H54 (cell line): Measurements from ENCODE around the gene LIMCH1.

ENCODE experiments used
- DNase-seq: peaks from one replicate; pipeline ENCODE4 v3.0.0; 2011; ENCODE audit warnings: low spot score, mixed read lengths; ENCODE audit not compliant: insufficient read length
- FAIRE-seq: peaks from 3 replicates; lab custom pipeline; 2011; peaks lifted over from hg19 to GRCh38; lab: Jason Lieb, UNC
- POLR2A ChIP-seq: IDR thresholded peaks from 2 replicates; pipeline ENCODE4 v1.6.1; 2011; ENCODE audit warnings: low read depth, mild to moderate bottlenecking, low read length

LIMCH1 gene

GRCh38 chr4:41539711-41540110 is 1.8 kb downstream of the LIMCH1 start:
- DNase-seq, result no peak
- no peak for TF ChIP-seq POLR2A
- no peak for FAIRE-seq

GRCh38 chr4:41540687-41541086 is 2.7 kb downstream of the LIMCH1 start:
- FAIRE-seq, result no peak
- DNase-seq, result no peak
- TF ChIP-seq POLR2A, result no peak

GRCh38 chr4:41541687-41542094 is 3.7 kb downstream of the LIMCH1 start:
- TF ChIP-seq POLR2A, result no peak
- DNase-seq, result no peak
- no peak for FAIRE-seq

- DNase-seq, result no peak
Measured at GRCh38 chr4:41542526-41543275, 4.7 kb downstream of the LIMCH1 start.

GRCh38 chr4:41545238-41545637 is 7.3 kb downstream of the LIMCH1 start:
- no peak for TF ChIP-seq POLR2A
- FAIRE-seq (no peak), DNase-seq (no peak)

More at GRCh38 chr4:41542526-41543275, 4.7 kb downstream of the LIMCH1 start:
- no peak for FAIRE-seq
- no peak for TF ChIP-seq POLR2A

GRCh38 chr4:41546638-41547037 is 8.7 kb downstream of the LIMCH1 start:
- FAIRE-seq (no peak), DNase-seq (no peak)
- TF ChIP-seq POLR2A, result no peak

GRCh38 chr4:41548305-41548880 is 10.4 kb downstream of the LIMCH1 start:
- DNase-seq, result no peak
- no peak for TF ChIP-seq POLR2A
- FAIRE-seq, result no peak

GRCh38 chr4:41549478-41549877 is 11.5 kb downstream of the LIMCH1 start:
- FAIRE-seq, result no peak
- no peak for TF ChIP-seq POLR2A
- DNase-seq, result no peak

- no peak for FAIRE-seq
- TF ChIP-seq POLR2A, result no peak
- no peak for DNase-seq
Measured at GRCh38 chr4:41550308-41550707, 12.4 kb downstream of the LIMCH1 start.

- no peak for TF ChIP-seq POLR2A
- FAIRE-seq, result no peak
Measured at GRCh38 chr4:41551536-41551935, 13.6 kb downstream of the LIMCH1 start.

GRCh38 chr4:41554905-41555304 is 16.9 kb downstream of the LIMCH1 start:
- DNase-seq, result no peak
- TF ChIP-seq POLR2A, result no peak
- no peak for FAIRE-seq

More at GRCh38 chr4:41551536-41551935, 13.6 kb downstream of the LIMCH1 start:
- DNase-seq, result no peak

GRCh38 chr4:41556526-41556925 is 18.6 kb downstream of the LIMCH1 start:
- DNase-seq (no peak), FAIRE-seq (no peak)
- TF ChIP-seq POLR2A, result no peak

GRCh38 chr4:41559940-41560516 is 22.1 kb downstream of the LIMCH1 start:
- DNase-seq, result no peak
- no peak for TF ChIP-seq POLR2A
- no peak for FAIRE-seq

- FAIRE-seq (no peak), DNase-seq (no peak)
- TF ChIP-seq POLR2A, result no peak
Measured at GRCh38 chr4:41561244-41561643, 23.3 kb downstream of the LIMCH1 start.
